Tongue (tissue), 2 donors: ENCODE measurements around the gene ARHGAP31. TPM values are rescaled to one million over a fixed set of nuclear protein-coding genes. Genes with fewer than 3 reads are reported as not detected.
"Not testable (repeated sequence)": the region's sequence is repeated elsewhere in the genome, so short reads cannot be mapped to it uniquely, and the experiment has no call there.

Experiments
- DNase-seq: peaks from one replicate; pipeline ENCODE4 v3.0.0-alpha.2; 2015
- total RNA-seq: library from RNA; depleted of rRNA; stranded (reverse); fragments of >200 nt; gene quantifications from one replicate; pipeline ENCODE4 v1.2.3, GENCODE V29; 2014

The ARHGAP31 gene
- total RNA-seq: 16.4 TPM

GRCh38 chr3:119293871-119294695 lies at the start of gene ARHGAP31:
TSS of gene ARHGAP31 (plus strand) at chr3:119294383. CDS start at chr3:119294905, 522 bp downstream.
- peak; percentile 82 for DNase-seq

GRCh38 chr3:119245778-119246177 lies 48.4 kb upstream of the ARHGAP31 start:
- DNase-seq: peak; percentile 77

- no peak for DNase-seq
Measured at GRCh38 chr3:119255214-119255613, 39.0 kb upstream of the ARHGAP31 start.

GRCh38 chr3:119257111-119257510 lies 37.1 kb upstream of the ARHGAP31 start:
- no peak for DNase-seq

- peak; percentile 14 for DNase-seq
Measured at GRCh38 chr3:119257654-119258410, 36.4 kb upstream of the ARHGAP31 start.

GRCh38 chr3:119258915-119259314 lies 35.3 kb upstream of the ARHGAP31 start:
- peak; percentile 18 for DNase-seq

GRCh38 chr3:119259821-119260220 lies 34.4 kb upstream of the ARHGAP31 start:
- DNase-seq: no peak

- no peak for DNase-seq
Measured at GRCh38 chr3:119261055-119261454, 33.1 kb upstream of the ARHGAP31 start.

- DNase-seq: not testable (repeated sequence)
Measured at GRCh38 chr3:119270212-119270611, 24.0 kb upstream of the ARHGAP31 start.

GRCh38 chr3:119276680-119277079 lies 17.5 kb upstream of the ARHGAP31 start:
- no peak for DNase-seq

GRCh38 chr3:119279101-119279554 lies 15.1 kb upstream of the ARHGAP31 start:
- DNase-seq: no peak

- no peak for DNase-seq
Measured at GRCh38 chr3:119279584-119280243, 14.5 kb upstream of the ARHGAP31 start.

GRCh38 chr3:119288669-119289403 lies 5.3 kb upstream of the ARHGAP31 start:
- DNase-seq: no peak

- no peak for DNase-seq
Measured at GRCh38 chr3:119289404-119289770, 4.8 kb upstream of the ARHGAP31 start.

- no peak for DNase-seq
Measured at GRCh38 chr3:119290613-119291012, 3.6 kb upstream of the ARHGAP31 start.

GRCh38 chr3:119291062-119291700 lies 3.0 kb upstream of the ARHGAP31 start:
- DNase-seq: no peak

- no peak for DNase-seq
Measured at GRCh38 chr3:119292666-119293065, 1.5 kb upstream of the ARHGAP31 start.

- DNase-seq: peak; percentile 61
Measured at GRCh38 chr3:119293105-119293870, 895 bp upstream of the ARHGAP31 start.

- DNase-seq: peak; percentile 73
Measured at GRCh38 chr3:119294696-119295671, 801 bp downstream of the ARHGAP31 start.
